B cell (primary cell): ENCODE results near the gene VEGFB. TPM values are rescaled to one million over a fixed set of nuclear protein-coding genes. Genes with fewer than 3 reads are reported as not detected.

Experiments used
- ATAC-seq: fragments of 200-7000 bp; cut with Tn5 transposase; one replicate; pipeline ENCODE4 v1.10.0; 2021; ENCODE audit warnings: low read depth, mild to moderate bottlenecking, moderate number of reproducible peaks, moderate library complexity
- CTCF ChIA-PET: fragments of 350-600 bp; sonication (Branson Sonifier 250); formaldehyde crosslinking; loops from one replicate; lab custom pipeline; 2021; ENCODE audit warnings: antibody characterized with exemption, inconsistent platforms; lab: Charles Lee
- POLR2A ChIA-PET: fragments of 350-600 bp; sonication (Branson Sonifier 250); formaldehyde crosslinking; loops from one replicate; lab custom pipeline; 2021; ENCODE audit warnings: antibody characterized with exemption; lab: Charles Lee
- DNase-seq: peaks from one replicate; pipeline ENCODE4 v3.0.0; 2013
- H2AFZ ChIP-seq: 2 replicates; pipeline ENCODE4 v1.6.1; 2012; ENCODE audit warnings: mild to moderate bottlenecking, low read depth, low read length; ENCODE audit not compliant: insufficient read depth, poor library complexity, severe bottlenecking
- H3K27ac ChIP-seq, 2 donors: 1 replicate in 1 of 2; 2 replicates in 1 of 2; pipeline ENCODE4 v1.5.1; 2012 to 2013; ENCODE audit warnings: low read length in 2 of 2, mild to moderate bottlenecking in 2 of 2, moderate library complexity in 1 of 2
- H3K27me3 ChIP-seq, 4 experiments: fragments of 200-600 bp in 1 of 4; sonication (generic) in 1 of 4; replicated peaks in 1 of 4; 1 replicate in 2 of 4; 2 replicates in 2 of 4; pipeline versions ENCODE4 v1.6.1 to v1.7.0; 2013 to 2016; ENCODE audit warnings: low read length in 3 of 4, mild to moderate bottlenecking in 2 of 4, mixed read lengths in 1 of 4, moderate library complexity in 1 of 4; ENCODE audit not compliant: insufficient read depth in 4 of 4, control insufficient read depth in 3 of 4; ENCODE audit errors: control extremely low read depth in 1 of 4
- H3K36me3 ChIP-seq, 2 experiments: replicated peaks in 1 of 2; 1 replicate in 1 of 2; 2 replicates in 1 of 2; pipeline versions ENCODE4 v1.6.1 to v1.7.1; 2013; ENCODE audit warnings: low read length in 1 of 2; ENCODE audit not compliant: insufficient read depth in 2 of 2, control insufficient read depth in 1 of 2; ENCODE audit errors: control extremely low read depth in 1 of 2, extremely low read depth in 1 of 2
- H3K4me1 ChIP-seq, 2 donors: fragments of 200-600 bp in 1 of 2; sonication (generic) in 1 of 2; 1 replicate in 1 of 2; 2 replicates in 1 of 2; pipeline versions ENCODE4 v1.5.1 to v1.6.1; 2013 to 2017; ENCODE audit warnings: low read length in 2 of 2; ENCODE audit not compliant: control insufficient read depth in 2 of 2, insufficient read depth in 2 of 2
- H3K4me2 ChIP-seq: replicated peaks from 2 replicates; pipeline ENCODE3; 2012; ENCODE audit warnings: mild to moderate bottlenecking, low read depth, low read length; ENCODE audit not compliant: poor library complexity, severe bottlenecking
- H3K4me3 ChIP-seq, 5 experiments: fragments of 200-600 bp in 1 of 5; sonication (generic) in 1 of 5; 1 replicate in 3 of 5; 2 replicates in 2 of 5; pipeline versions ENCODE4 v1.5.1 to v1.7.0; 2011 to 2016; ENCODE audit warnings: low read length in 4 of 5, mild to moderate bottlenecking in 4 of 5, low read depth in 2 of 5, control low read depth in 1 of 5, moderate library complexity in 1 of 5; ENCODE audit not compliant: insufficient read depth in 1 of 5; ENCODE audit errors: control extremely low read depth in 1 of 5, extremely low read depth in 1 of 5
- H3K79me2 ChIP-seq: fragments of 200-600 bp; sonication (generic); one replicate; pipeline ENCODE4 v1.6.0; 2016; ENCODE audit warnings: low read length; ENCODE audit not compliant: control insufficient read depth, insufficient read depth
- H3K9ac ChIP-seq: fragments of 200-600 bp; sonication (generic); 2 replicates; pipeline ENCODE4 v1.6.1; 2017; ENCODE audit warnings: mild to moderate bottlenecking, low read length, moderate library complexity
- H3K9me3 ChIP-seq, 3 donors: one replicate each; pipeline versions ENCODE4 v1.6.1 to v1.7.1; 2013; ENCODE audit warnings: low read length in 2 of 3; ENCODE audit not compliant: control insufficient read depth in 2 of 3, insufficient read depth in 1 of 3; ENCODE audit errors: control extremely low read depth in 1 of 3
- H4K20me1 ChIP-seq: 2 replicates; pipeline ENCODE4 v1.6.0; 2012; ENCODE audit warnings: mild to moderate bottlenecking, low read length; ENCODE audit not compliant: insufficient read depth, control insufficient read depth, poor library complexity, severe bottlenecking
- H3K27ac Mint-ChIP-seq: one replicate; pipeline ENCODE4 v1.8.0; 2021; ENCODE audit warnings: mixed read lengths
- H3K27me3 Mint-ChIP-seq: one replicate; pipeline ENCODE4 v1.8.0; 2021; ENCODE audit warnings: mixed read lengths
- H3K4me1 Mint-ChIP-seq: one replicate; pipeline ENCODE4 v1.8.0; 2021; ENCODE audit warnings: mixed read lengths
- H3K4me3 Mint-ChIP-seq: one replicate; pipeline ENCODE4 v1.8.0; 2021; ENCODE audit warnings: mixed read lengths
- H3K9me3 Mint-ChIP-seq: one replicate; pipeline ENCODE4 v1.8.0; 2022; ENCODE audit warnings: mixed read lengths; ENCODE audit not compliant: insufficient read depth
- CTCF ChIP-seq: fragments of 200-600 bp; IDR thresholded peaks from one replicate; pipeline ENCODE4 v1.8.0; 2022; ENCODE audit warnings: antibody characterized with exemption, mild to moderate bottlenecking
- EZH2 ChIP-seq: IDR thresholded peaks from 2 replicates; pipeline ENCODE4 v1.6.1; 2012; ENCODE audit warnings: borderline replicate concordance, low read depth, mild to moderate bottlenecking, moderate library complexity, low read length; ENCODE audit not compliant: insufficient read depth, poor library complexity, severe bottlenecking
- WGBS: methylation state at CpG from one replicate; pipeline ENCODE4 v1.1.5; 2013; ENCODE audit warnings: missing lambda C conversion rate; ENCODE audit not compliant: insufficient coverage; 5-methylcytosine and 5-hydroxymethylcytosine counted together
- intact Hi-C: fragments of 100-400 bp; cut with micrococcal nuclease; formaldehyde crosslinking; loops from one replicate; pipeline ENCODE4 v1.10.0; 2022
- polyA plus RNA-seq: library from polyadenylated mRNA; depleted of rRNA; stranded (reverse); fragments of >200 nt; gene quantifications from 2 replicates; pipeline ENCODE4 v1.2.3, GENCODE V29; 2012
- total RNA-seq, 2 donors: library from RNA; stranded (reverse); fragments of 120-200 nt in 1 of 2; gene quantifications; 1 replicate in 1 of 2; 2 replicates in 1 of 2; pipeline versions ENCODE4 v1.2.3 to v1.2.4, GENCODE V29; 2013 to 2022

The VEGFB gene
- total and polyA plus RNA-seq, 2 donors (not counting 1 experiment from before 2014, with no cell fraction given) = 56.4 to 152 TPM

- H3K27me3 Mint-ChIP-seq = no peaks in the 10 kb centered on the region
- peaks cover 37% of the 10 kb centered on the region for H3K4me1 Mint-ChIP-seq
- intact Hi-C loops = no loop called here
- no peak for DNase-seq
- Histone ChIP-seq H3K4me1 (peaks cover 26 to 40% of the 10 kb centered on the region in 2 donors), H3K4me2 (peak overlapping the region; percentile 98), H3K79me2 (peaks cover 21% of the 10 kb centered on the region), H2AFZ (no peak overlapping the region), H3K9me3 (no peaks in the 10 kb centered on the region), H3K27ac (peak overlapping the region; percentile 5 to 82), H3K27me3 (no peaks in the 10 kb centered on the region), H3K4me3 (peak overlapping the region; percentile 64 to 97 (median 92)), H3K36me3 (peaks cover 0 to 31% of the 10 kb centered on the region in 2 experiments), H3K9ac (peak overlapping the region; percentile 85), H4K20me1 (peaks cover 13% of the 10 kb centered on the region)
- peak overlapping the region; percentile 93 for H3K27ac Mint-ChIP-seq
- 72% methylated on average over 22 of the region's 22 CpGs for WGBS
- peak overlapping the region; percentile 91 for H3K4me3 Mint-ChIP-seq
- H3K9me3 Mint-ChIP-seq = no peaks in the 10 kb centered on the region
- ATAC-seq = no peak
- TF ChIP-seq EZH2 (no peak), CTCF (no peak)
- ChIA-PET POLR2A (interaction anchor here (1.2 to 6.3 kb wide), 3 partner anchors 14 to 19 kb away, joined by 3 to 78 read pairs (median 4); partner anchors contain the start of gene FERMT3), CTCF (interaction anchor here (1.3 to 5.2 kb wide), 7 partner anchors 8 to 46 kb away, joined by 3 to 70 read pairs (median 6); partner anchors contain the start of genes FERMT3 and FKBP2)
These were observed 9.3 kb upstream of the VEGFB start for GRCh38 chr11:64224891-64225607.
